Measurements from ENCODE around the gene C7.

C7 gene

DNA sequence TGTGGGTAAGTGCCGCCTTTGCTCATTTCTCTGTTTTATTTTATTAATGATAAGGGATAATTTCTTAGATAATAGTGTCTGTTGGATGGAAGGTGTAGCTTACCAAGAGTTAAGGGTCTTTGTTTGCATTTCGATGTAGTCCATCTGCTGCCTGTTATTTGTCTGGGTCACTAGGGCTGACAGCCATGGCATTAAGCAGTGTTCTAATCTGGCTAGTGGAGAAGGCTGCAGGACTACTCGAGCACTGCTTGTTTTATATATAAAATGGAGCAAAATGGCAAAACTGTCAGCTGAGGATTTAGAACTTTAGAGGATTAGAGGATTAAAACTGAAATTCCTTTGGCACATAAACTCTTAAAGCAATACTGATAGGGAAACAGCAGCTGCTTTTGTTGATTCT is 67.5 kb downstream of the C7 start:
- Histone ChIP-seq H3K27me3 (peaks cover 0 to 3% of the 10 kb centered on the region in 2 donors), H3K27ac (no peak overlapping the region), H3K9me3 (no peaks in the 10 kb centered on the region), H3K4me1 (no peaks in the 10 kb centered on the region), H3K36me3 (no peaks in the 10 kb centered on the region), H3K4me3 (no peak overlapping the region)
- intact Hi-C loops (cut with DNase I; ENCODE audit: low total_unique reads), result no loop called here
- TF ChIP-seq CTCF (IDR thresholded peaks at IDR 0.05), result no peak
- DNase-seq, result no peak

DNA sequence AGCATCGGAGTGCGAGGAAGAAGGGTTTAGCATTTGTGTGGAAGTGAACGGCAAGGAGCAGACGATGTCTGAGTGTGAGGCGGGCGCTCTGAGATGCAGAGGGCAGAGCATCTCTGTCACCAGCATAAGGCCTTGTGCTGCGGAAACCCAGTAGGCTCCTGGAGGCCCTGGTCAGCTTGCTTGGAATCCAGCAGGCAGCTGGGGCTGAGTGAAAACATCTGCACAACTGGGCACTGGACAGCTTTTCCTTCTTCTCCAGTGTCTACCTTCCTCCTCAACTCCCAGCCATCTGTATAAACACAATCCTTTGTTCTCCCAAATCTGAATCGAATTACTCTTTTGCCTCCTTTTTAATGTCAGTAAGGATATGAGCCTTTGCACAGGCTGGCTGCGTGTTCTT is 72.1 kb downstream of the C7 start:
- DNase-seq, result no peak

DNA sequence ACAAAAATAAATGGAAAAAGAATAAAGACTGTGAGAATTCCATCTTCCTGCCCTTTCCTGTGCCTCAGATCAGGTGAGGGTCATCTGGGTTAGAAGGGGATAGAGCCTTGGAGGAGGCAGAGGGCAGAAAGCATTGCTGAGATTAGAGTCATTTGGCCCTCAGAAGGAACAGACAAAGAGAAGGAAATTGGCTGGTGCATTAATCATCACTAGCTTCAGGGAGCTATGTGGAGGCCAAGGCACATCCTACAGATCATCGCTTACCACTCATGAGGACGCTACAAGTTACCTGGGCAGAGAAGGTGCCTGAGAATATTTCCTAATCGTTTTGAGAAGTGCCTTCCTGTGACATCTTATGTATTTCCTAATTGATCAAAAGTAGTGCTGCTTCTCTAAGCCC is 74.5 kb downstream of the C7 start:
- H3K27ac ChIP-seq, result no peak overlapping the region
- no peaks in the 10 kb centered on the region for H3K4me1 ChIP-seq
- peaks cover 0 to 3% of the 10 kb centered on the region in 2 donors for H3K27me3 ChIP-seq
- H3K4me3 ChIP-seq, result no peak overlapping the region
- no peak for DNase-seq
- no peaks in the 10 kb centered on the region for H3K36me3 ChIP-seq
- TF ChIP-seq CTCF (IDR thresholded peaks at IDR 0.05), result no peak
- intact Hi-C loops (cut with DNase I; ENCODE audit: low total_unique reads), result no loop called here
- no peaks in the 10 kb centered on the region for H3K9me3 ChIP-seq

More for the DNA sequence above, 72.1 kb downstream of the C7 start:
- intact Hi-C loops (cut with DNase I; ENCODE audit: low total_unique reads), result no loop called here
- H3K27ac ChIP-seq, result no peak overlapping the region
- H3K4me1 ChIP-seq, result no peaks in the 10 kb centered on the region
- H3K27me3 ChIP-seq, result peaks cover 0 to 3% of the 10 kb centered on the region in 2 donors
- no peak overlapping the region for H3K4me3 ChIP-seq
- TF ChIP-seq CTCF (IDR thresholded peaks at IDR 0.05), result no peak
- H3K36me3 ChIP-seq, result no peaks in the 10 kb centered on the region
- H3K9me3 ChIP-seq, result no peaks in the 10 kb centered on the region

DNA sequence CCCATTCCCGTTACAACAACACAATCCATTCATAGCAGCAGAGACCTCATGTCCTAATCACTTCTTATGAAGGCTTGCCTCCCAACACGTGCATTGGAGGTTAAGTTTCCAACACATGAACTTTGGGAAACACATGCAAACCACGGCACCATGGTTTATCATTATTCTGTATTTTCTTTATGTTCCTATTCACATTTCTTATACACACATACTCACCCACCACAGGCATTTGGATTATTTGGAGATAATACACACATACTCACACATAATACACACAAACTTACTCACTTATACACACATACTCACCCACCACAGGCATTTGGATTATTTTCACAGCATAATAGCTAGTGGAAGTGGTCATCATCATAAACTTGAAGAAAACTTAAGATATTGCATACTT is 75.6 kb downstream of the C7 start:
- H3K27ac ChIP-seq, result no peak overlapping the region
- DNase-seq, result no peak

DNA sequence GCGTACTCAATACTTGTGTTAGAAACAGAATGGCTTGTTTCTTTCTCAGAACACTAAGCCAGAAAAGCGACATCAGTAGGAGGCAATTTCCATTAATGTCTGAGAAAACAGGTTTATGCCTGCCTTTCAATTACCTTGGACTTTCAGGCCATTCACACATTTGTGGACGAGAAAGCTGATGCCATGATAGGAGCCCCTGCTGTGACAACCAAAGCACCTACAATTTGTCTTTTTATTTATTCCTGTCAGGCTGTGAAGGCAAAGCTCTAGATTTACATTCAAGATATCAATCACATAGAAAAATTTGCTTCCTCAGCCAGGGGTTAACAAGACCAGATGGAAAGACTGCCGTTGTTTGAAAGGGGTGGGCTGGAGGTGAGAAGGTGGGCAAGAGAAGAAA is 76.2 kb downstream of the C7 start:
- H3K36me3 ChIP-seq, result no peaks in the 10 kb centered on the region
- H3K4me1 ChIP-seq, result peaks cover 0 to 13% (median 3%) of the 10 kb centered on the region in 4 donors
- peaks cover 0 to 3% of the 10 kb centered on the region in 2 donors for H3K27me3 ChIP-seq
- intact Hi-C loops (cut with DNase I; ENCODE audit: low total_unique reads), result no loop called here
- H3K9me3 ChIP-seq, result no peaks in the 10 kb centered on the region
- no peak for DNase-seq
- no peak overlapping the region for H3K4me3 ChIP-seq
- H3K27ac ChIP-seq, result no peak overlapping the region
- TF ChIP-seq CTCF (IDR thresholded peaks at IDR 0.05), result no peak

More for the DNA sequence above, 75.6 kb downstream of the C7 start:
- intact Hi-C loops (cut with DNase I; ENCODE audit: low total_unique reads), result no loop called here
- no peak for TF ChIP-seq CTCF (IDR thresholded peaks at IDR 0.05)
- Histone ChIP-seq H3K4me3 (no peak overlapping the region), H3K4me1 (peaks cover 0 to 7% (median under 1%) of the 10 kb centered on the region in 4 donors), H3K36me3 (no peaks in the 10 kb centered on the region), H3K27me3 (peaks cover 0 to 3% of the 10 kb centered on the region in 2 donors), H3K9me3 (no peaks in the 10 kb centered on the region)

- TF ChIP-seq CTCF (IDR thresholded peaks at IDR 0.05), result no peak
- H3K4me3 ChIP-seq, result no peak overlapping the region
- no peak for DNase-seq
- H3K4me1 ChIP-seq, result peaks cover 0 to 21% (median 6%) of the 10 kb centered on the region in 4 donors
- intact Hi-C loops (cut with DNase I; ENCODE audit: low total_unique reads), result no loop called here
- H3K36me3 ChIP-seq, result no peaks in the 10 kb centered on the region
- H3K9me3 ChIP-seq, result no peaks in the 10 kb centered on the region
- no peaks in the 10 kb centered on the region for H3K27me3 ChIP-seq
- H3K27ac ChIP-seq, result no peak overlapping the region
Measured at GRCh38 chr5:40986666-40987065, 77.4 kb downstream of the C7 start.
